DND-41 (cell line): ENCODE data around the gene BCL2L2.

Experiments
- CTCF ChIP-seq: IDR thresholded peaks from 2 replicates; pipeline ENCODE4 v1.5.1; 2012; ENCODE audit warnings: borderline replicate concordance, low read length, moderate library complexity, mild to moderate bottlenecking; ENCODE audit not compliant: poor library complexity, severe bottlenecking; ENCODE audit errors: extremely low read depth
- EZH2 ChIP-seq: IDR thresholded peaks from 3 replicates; pipeline ENCODE4 v1.6.1; 2012; ENCODE audit warnings: borderline replicate concordance, low read depth, mild to moderate bottlenecking, moderate library complexity, low read length, inconsistent platforms; ENCODE audit not compliant: severe bottlenecking

GRCh38 chr14:23349156-23349845 lies 42.7 kb downstream of the BCL2L2 start:
- TF ChIP-seq CTCF, result no peak
- no peak for TF ChIP-seq EZH2
